GM15510 (cell line): ENCODE data around the gene CD22.

ENCODE experiments used
- POLR2A ChIP-seq: IDR thresholded peaks from 3 replicates; pipeline ENCODE4 v1.6.1; 2011; ENCODE audit warnings: borderline replicate concordance; ENCODE audit not compliant: insufficient read length; ENCODE audit errors: extremely low read depth

Gene CD22

DNA sequence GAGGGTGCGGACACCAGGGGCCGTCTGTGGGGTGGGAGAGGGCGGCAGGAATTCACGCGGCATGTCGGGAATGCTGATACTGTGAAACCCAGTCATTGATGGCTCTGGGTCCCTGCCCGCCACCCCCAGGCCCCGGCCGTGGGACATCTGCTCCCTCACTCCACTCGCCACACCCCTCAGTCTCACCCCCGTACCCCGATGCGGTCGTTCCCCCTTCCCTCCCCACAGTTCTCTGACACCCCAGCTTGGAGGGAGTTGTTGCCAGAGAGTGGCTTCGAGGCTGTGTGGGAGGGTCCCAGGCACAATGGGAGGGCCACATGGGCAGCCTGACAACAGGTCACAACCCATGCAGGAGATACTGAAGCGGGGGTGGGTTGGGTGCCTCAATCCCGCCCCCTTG is 35.2 kb upstream of the CD22 start:
- TF ChIP-seq POLR2A = no peak

DNA sequence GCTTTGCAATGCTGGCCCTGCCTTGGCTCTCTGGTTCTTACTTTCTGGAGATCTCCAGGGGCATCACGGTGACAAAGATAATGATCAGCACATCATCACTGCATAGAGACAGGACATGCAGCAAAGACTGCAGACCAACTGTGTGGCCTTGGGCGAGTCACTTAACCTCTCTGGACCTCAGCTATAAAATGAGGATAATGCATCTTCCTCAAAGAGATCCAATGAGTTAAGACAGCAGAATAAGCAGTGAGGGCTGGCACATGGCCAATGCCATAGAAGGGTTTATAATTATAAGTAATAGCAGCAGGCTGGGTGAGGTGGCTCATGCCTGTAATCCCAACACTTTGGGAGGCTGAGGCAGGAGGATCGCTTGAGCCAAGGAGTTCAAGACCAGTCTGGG is 34.7 kb upstream of the CD22 start:
- TF ChIP-seq POLR2A = no peak

DNA sequence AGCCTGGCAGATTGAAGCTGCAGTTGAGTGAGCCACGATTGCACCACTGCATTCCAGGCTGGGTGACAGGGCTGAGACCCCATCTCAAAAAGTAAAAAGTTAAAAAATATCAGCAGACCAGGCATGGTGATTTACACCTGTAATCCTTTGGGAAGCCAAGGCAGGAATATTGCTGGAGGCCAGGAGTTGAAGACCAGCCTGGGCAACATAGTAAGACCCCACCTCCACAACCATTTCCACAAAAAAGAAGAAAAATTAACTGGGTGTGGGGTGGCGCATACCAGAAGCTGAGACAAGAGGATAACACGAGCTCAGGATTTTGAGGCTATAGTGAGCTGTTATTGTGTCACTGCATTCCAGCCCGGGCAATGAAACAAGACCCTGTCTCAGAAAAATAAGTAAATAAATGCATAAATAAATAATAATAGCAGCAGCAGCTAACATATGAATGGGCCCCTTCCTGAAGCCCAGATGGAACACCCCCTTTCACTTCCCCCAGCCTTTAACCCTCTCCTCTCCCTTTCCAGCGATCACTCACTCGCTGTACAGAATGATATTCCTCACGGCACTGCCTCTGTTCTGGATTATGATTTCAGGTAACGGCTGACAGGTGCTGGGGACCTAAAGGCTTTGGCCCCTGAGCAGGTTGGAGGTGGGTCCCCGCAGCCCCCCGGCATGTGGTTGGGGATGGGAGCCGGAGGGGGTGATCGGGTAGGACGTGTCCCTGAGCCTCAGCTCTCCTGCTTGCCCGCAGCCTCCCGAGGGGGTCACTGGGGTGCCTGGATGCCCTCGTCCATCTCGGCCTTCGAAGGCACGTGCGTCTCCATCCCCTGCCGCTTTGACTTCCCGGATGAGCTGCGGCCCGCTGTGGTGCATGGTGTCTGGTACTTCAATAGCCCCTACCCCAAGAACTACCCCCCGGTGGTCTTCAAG is 33.9 kb upstream of the CD22 start:
- no peak for TF ChIP-seq POLR2A

GRCh38 chr19:35295792-35296462 is 33.1 kb upstream of the CD22 start:
- no peak for TF ChIP-seq POLR2A

GRCh38 chr19:35296644-35297514 is 32.1 kb upstream of the CD22 start:
- TF ChIP-seq POLR2A = no peak

- TF ChIP-seq POLR2A = no peak
These were observed 31.5 kb upstream of the CD22 start for GRCh38 chr19:35297515-35297848.

- TF ChIP-seq POLR2A = no peak
These were observed 31.1 kb upstream of the CD22 start for GRCh38 chr19:35297922-35298321.

DNA sequence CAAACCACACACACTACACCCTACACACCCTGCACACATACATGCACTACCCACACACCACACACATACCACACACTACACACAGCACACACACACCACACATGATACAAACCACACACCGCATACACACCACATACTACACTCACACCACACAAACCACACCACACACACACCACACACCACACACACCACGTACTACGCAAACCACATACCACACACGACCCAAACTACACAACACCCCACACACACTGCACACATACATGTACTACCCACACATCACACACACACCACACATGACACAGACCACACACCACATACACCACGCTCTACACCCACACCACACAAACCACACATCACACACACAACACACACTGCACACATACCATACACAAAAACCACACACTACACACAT is 30.4 kb upstream of the CD22 start:
- no peak for TF ChIP-seq POLR2A

DNA sequence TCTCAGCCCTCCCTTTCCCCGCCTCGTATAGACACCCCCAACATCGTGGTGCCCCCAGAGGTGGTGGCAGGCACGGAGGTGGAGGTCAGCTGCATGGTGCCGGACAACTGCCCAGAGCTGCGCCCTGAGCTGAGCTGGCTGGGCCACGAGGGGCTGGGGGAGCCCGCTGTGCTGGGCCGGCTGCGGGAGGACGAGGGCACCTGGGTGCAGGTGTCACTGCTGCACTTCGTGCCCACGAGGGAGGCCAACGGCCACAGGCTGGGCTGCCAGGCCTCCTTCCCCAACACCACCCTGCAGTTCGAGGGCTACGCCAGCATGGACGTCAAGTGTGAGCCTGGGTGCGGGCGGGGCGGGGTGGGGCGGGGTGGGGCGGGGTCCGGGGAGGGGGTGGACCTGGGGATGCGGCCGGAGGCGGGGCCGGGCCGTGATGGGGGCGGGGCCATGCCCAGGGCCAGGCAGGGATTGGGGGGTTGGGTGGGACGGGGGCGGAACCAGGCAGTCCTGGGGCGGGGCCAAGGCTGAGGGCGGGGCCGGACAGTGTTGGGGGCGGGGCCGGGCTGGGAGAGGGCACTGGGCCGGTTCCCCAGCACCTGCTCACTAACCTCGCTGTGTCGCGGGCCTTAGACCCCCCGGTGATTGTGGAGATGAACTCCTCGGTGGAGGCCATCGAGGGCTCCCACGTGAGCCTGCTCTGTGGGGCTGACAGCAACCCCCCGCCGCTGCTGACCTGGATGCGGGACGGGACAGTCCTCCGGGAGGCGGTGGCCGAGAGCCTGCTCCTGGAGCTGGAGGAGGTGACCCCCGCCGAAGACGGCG is 29.3 kb upstream of the CD22 start:
- TF ChIP-seq POLR2A = no peak

DNA sequence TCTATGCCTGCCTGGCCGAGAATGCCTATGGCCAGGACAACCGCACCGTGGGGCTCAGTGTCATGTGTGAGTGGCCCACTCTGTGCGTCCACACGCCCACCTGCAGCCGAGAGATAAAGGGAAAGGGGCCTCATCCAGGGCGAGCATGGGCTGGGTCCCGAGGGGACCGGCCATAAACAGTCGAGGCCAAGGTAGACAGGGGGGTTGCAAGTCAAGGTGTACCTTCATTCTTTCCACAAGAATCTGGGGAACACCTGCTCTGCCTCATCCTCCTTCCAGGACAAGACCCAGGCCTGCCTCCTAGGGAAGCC is 28.7 kb upstream of the CD22 start:
- no peak for TF ChIP-seq POLR2A

- TF ChIP-seq POLR2A = no peak
These were observed 27.0 kb upstream of the CD22 start for GRCh38 chr19:35301961-35302360.

GRCh38 chr19:35302446-35302845 is 26.5 kb upstream of the CD22 start:
- no peak for TF ChIP-seq POLR2A

GRCh38 chr19:35303357-35303915 is 25.6 kb upstream of the CD22 start:
- no peak for TF ChIP-seq POLR2A

- no peak for TF ChIP-seq POLR2A
These were observed 25.0 kb upstream of the CD22 start for GRCh38 chr19:35304036-35304435.

- no peak for TF ChIP-seq POLR2A
These were observed 23.8 kb upstream of the CD22 start for GRCh38 chr19:35305181-35305580.
